Stimulated activated CD4-positive, alpha-beta T cell treated with anti-CD3 and anti-CD28 coated beads, TNF-alpha, amount 100 ng/mL, for 24 hours (primary cell): Measurements from ENCODE around the gene NME8.
"Not testable (repeated sequence)": the region's sequence is repeated elsewhere in the genome, so short reads cannot be mapped to it uniquely, and the experiment has no call there.

ENCODE experiments used
- DNase-seq, 3 experiments: peaks; one replicate each; pipeline ENCODE4 v3.0.0-alpha.2; 2020; ENCODE audit warnings: low read depth in 3 of 3

NME8 gene

GRCh38 chr7:37848297-37848696, at the start of gene NME8:
NME8 (plus strand) TSS chr7:37848597; CDS start chr7:37850267, 1,670 bp downstream.
- DNase-seq = no peak

- no peak for DNase-seq
These were observed 42.2 kb upstream of the NME8 start for GRCh38 chr7:37806152-37806551.

- DNase-seq = not testable (repeated sequence)
These were observed 36.2 kb upstream of the NME8 start for GRCh38 chr7:37812161-37812580.

GRCh38 chr7:37815671-37816371, 32.6 kb upstream of the NME8 start:
- no peak for DNase-seq

- no peak for DNase-seq
These were observed 31.3 kb upstream of the NME8 start for GRCh38 chr7:37816922-37817590.

GRCh38 chr7:37817591-37817960, 30.8 kb upstream of the NME8 start:
- no peak for DNase-seq

- DNase-seq = no peak
These were observed 30.2 kb upstream of the NME8 start for GRCh38 chr7:37817996-37818720.

GRCh38 chr7:37820708-37821468, 27.5 kb upstream of the NME8 start:
- DNase-seq = no peak

- no peak for DNase-seq
These were observed 25.5 kb upstream of the NME8 start for GRCh38 chr7:37822946-37823345.

GRCh38 chr7:37823557-37823956, 24.8 kb upstream of the NME8 start:
- DNase-seq = no peak

GRCh38 chr7:37825038-37825437, 23.4 kb upstream of the NME8 start:
- no peak for DNase-seq

- DNase-seq = no peak
These were observed 21.6 kb upstream of the NME8 start for GRCh38 chr7:37826825-37827224.

- DNase-seq = no peak
These were observed 17.2 kb upstream of the NME8 start for GRCh38 chr7:37831244-37831643.

GRCh38 chr7:37832194-37832593, 16.2 kb upstream of the NME8 start:
- no peak for DNase-seq

- DNase-seq = peak in 1 of 3 experiments; percentile 35
These were observed 15.1 kb upstream of the NME8 start for GRCh38 chr7:37833107-37833817.

- DNase-seq = no peak
These were observed 14.6 kb upstream of the NME8 start for GRCh38 chr7:37833818-37834146.

- DNase-seq = no peak
These were observed 5.1 kb downstream of the NME8 start for GRCh38 chr7:37853468-37853867.

GRCh38 chr7:37882086-37882485, 33.7 kb downstream of the NME8 start:
- DNase-seq = no peak

- DNase-seq = no peak
These were observed 45.0 kb downstream of the NME8 start for GRCh38 chr7:37893359-37893758.

- DNase-seq = no peak
These were observed 46.3 kb downstream of the NME8 start for GRCh38 chr7:37894671-37895070.

- no peak for DNase-seq
These were observed 51.4 kb downstream of the NME8 start for GRCh38 chr7:37899712-37900247.
